ENCODE results near the gene CRIM1.

DNA sequence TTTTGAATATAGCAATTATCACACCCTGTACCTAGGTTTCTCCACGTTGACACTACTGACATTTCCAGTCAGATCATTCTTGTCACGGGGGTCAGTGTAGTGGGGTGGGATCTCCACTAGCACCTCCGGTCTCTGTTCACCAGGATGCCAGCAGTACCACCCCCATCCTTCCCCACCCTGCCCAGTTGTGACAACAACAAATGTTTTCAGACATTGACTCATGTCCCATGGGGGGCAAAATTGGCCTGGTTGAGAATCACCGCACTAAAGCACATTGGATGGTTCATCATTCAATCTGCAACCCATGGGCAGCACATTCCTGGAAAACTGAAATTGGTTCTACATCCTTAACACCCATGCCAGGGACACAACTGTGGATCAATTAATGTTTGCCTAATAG is 210.1 kb downstream of the CRIM1 start:
- TF ChIP-seq POLR2A (IDR thresholded peaks at IDR 0.05) = no peak
- no peak for TF ChIP-seq CTCF (IDR thresholded peaks at IDR 0.05)
- TF ChIP-seq POLR2AphosphoS5 (IDR thresholded peaks at IDR 0.05) = no peak
- TF ChIP-seq EP300 (IDR thresholded peaks at IDR 0.05) = no peak

Data from upper lobe of left lung (tissue), 4 donors.